SK-N-SH treated with all-trans-retinoic acid at 6 μM for 48 hours (cell line): ENCODE results near the gene GNG13.

ENCODE experiments used
- BACH2 ChIP-seq: fragments of 250-450 bp; sonication (Bioruptor Pico); IDR thresholded peaks from 2 replicates; pipeline ENCODE4 v1.9.0; 2021; ENCODE audit warnings: mild to moderate bottlenecking, borderline replicate concordance
- CSDC2 ChIP-seq: fragments of 250-450 bp; sonication (Bioruptor Pico); IDR thresholded peaks from 2 replicates; pipeline ENCODE4 v1.5.0; 2020; ENCODE audit warnings: mild to moderate bottlenecking, moderate library complexity
- ISL1 ChIP-seq: fragments of 250-450 bp; sonication (Bioruptor Pico); IDR thresholded peaks from 2 replicates; pipeline ENCODE4 v2.1.2; 2022; ENCODE audit warnings: mild to moderate bottlenecking, moderate library complexity
- PPARA ChIP-seq: fragments of 250-450 bp; sonication (Bioruptor Pico); IDR thresholded peaks from 2 replicates; pipeline ENCODE4 v1.5.0; 2020; ENCODE audit warnings: mild to moderate bottlenecking, borderline replicate concordance
- TCF4 ChIP-seq: fragments of 250-450 bp; sonication (Bioruptor Pico); IDR thresholded peaks from 2 replicates; pipeline ENCODE4 v1.8.0; 2021; ENCODE audit warnings: mild to moderate bottlenecking, moderate library complexity, borderline replicate concordance
- TOX ChIP-seq: fragments of 250-450 bp; sonication (Bioruptor Pico); IDR thresholded peaks from 2 replicates; pipeline ENCODE4 v1.8.0; 2021; ENCODE audit warnings: mild to moderate bottlenecking, moderate library complexity, borderline replicate concordance
- ZFP3 ChIP-seq: fragments of 250-450 bp; sonication (Bioruptor Pico); IDR thresholded peaks from 2 replicates; pipeline ENCODE4 v1.5.0; 2020; ENCODE audit warnings: mild to moderate bottlenecking, moderate library complexity
- ZFP30 ChIP-seq: fragments of 450-650 bp; formaldehyde crosslinking; IDR thresholded peaks from 2 replicates; pipeline ENCODE4 v1.5.0; 2022; ENCODE audit warnings: mild to moderate bottlenecking, moderate library complexity
- ZNF565 ChIP-seq: fragments of 450-650 bp; formaldehyde crosslinking; conservative IDR thresholded peaks from 2 replicates; pipeline ENCODE4 v1.5.0; 2020; ENCODE audit warnings: low read depth, mild to moderate bottlenecking, moderate library complexity
- ZNF70 ChIP-seq: fragments of 450-650 bp; formaldehyde crosslinking; IDR thresholded peaks from 2 replicates; pipeline ENCODE4 v1.5.0; 2020; ENCODE audit warnings: mild to moderate bottlenecking, moderate library complexity
- ZNF8 ChIP-seq: fragments of 450-650 bp; formaldehyde crosslinking; IDR thresholded peaks from 2 replicates; pipeline ENCODE4 v1.5.0; 2020; ENCODE audit warnings: mild to moderate bottlenecking, moderate library complexity
- TF ChIP-seq, protein P1 (sequence below): fragments of 250-450 bp; sonication (Bioruptor Pico); IDR thresholded peaks from 2 replicates; pipeline ENCODE4 v1.8.0; 2020; ENCODE audit warnings: mild to moderate bottlenecking, moderate library complexity, borderline replicate concordance
- TF ChIP-seq, protein P2 (sequence below): fragments of 250-450 bp; sonication (Bioruptor Pico); IDR thresholded peaks from 2 replicates; pipeline ENCODE4 v1.5.1; 2021; ENCODE audit warnings: mild to moderate bottlenecking, moderate library complexity

DNA sequence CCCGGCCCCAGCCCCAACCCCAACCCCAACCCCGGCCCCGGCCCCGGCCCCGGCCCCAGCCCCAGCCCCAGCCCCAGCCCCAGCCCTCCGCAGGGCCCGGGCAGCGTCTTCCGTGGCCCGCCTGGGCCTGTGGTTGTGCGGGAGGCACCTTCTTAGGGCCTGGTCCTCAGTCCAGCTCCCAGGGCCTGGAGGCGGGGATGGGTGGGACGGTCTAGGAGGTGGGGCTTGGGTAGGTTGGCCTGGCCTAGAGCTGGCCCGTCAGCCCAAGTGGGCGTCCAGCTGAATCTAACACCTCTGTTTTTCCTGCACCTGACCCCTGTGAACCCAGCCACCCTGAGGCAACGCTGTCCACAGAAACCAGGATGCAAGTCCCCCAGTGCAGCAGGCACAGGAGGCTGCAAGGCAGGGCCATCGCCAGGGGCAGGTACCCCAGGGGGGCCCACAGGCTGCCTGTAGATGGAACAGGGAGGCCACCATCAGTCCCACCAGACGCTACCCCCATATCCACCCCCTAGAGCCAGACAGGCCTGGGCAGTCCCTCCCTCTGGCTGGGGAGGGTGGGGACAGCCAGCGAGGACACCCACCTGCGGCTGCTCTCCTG is 31.2 kb downstream of the GNG13 start:
- TF ChIP-seq ISL1 (CRISPR knock-in tag), result no peak
- no peak for TF ChIP-seq TCF4 (CRISPR knock-in tag)
- no peak for TF ChIP-seq ZNF70 (CRISPR knock-in tag)
- TF ChIP-seq ZNF565 (CRISPR knock-in tag), result no peak
- TF ChIP-seq ZFP3, result no peak
- no peak for TF ChIP-seq BACH2 (CRISPR knock-in tag)
- TF ChIP-seq, protein P1, sequence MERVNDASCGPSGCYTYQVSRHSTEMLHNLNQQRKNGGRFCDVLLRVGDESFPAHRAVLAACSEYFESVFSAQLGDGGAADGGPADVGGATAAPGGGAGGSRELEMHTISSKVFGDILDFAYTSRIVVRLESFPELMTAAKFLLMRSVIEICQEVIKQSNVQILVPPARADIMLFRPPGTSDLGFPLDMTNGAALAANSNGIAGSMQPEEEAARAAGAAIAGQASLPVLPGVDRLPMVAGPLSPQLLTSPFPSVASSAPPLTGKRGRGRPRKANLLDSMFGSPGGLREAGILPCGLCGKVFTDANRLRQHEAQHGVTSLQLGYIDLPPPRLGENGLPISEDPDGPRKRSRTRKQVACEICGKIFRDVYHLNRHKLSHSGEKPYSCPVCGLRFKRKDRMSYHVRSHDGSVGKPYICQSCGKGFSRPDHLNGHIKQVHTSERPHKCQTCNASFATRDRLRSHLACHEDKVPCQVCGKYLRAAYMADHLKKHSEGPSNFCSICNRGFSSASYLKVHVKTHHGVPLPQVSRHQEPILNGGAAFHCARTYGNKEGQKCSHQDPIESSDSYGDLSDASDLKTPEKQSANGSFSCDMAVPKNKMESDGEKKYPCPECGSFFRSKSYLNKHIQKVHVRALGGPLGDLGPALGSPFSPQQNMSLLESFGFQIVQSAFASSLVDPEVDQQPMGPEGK (CRISPR knock-in tag), result no peak
- TF ChIP-seq ZFP30 (CRISPR knock-in tag), result no peak
- no peak for TF ChIP-seq PPARA (CRISPR knock-in tag)
- no peak for TF ChIP-seq ZNF8
- TF ChIP-seq TOX (CRISPR knock-in tag), result no peak
- TF ChIP-seq, protein P2, sequence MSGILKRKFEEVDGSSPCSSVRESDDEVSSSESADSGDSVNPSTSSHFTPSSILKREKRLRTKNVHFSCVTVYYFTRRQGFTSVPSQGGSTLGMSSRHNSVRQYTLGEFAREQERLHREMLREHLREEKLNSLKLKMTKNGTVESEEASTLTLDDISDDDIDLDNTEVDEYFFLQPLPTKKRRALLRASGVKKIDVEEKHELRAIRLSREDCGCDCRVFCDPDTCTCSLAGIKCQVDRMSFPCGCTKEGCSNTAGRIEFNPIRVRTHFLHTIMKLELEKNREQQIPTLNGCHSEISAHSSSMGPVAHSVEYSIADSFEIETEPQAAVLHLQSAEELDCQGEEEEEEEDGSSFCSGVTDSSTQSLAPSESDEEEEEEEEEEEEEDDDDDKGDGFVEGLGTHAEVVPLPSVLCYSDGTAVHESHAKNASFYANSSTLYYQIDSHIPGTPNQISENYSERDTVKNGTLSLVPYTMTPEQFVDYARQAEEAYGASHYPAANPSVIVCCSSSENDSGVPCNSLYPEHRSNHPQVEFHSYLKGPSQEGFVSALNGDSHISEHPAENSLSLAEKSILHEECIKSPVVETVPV, result no peak
- TF ChIP-seq CSDC2 (CRISPR knock-in tag), result no peak
